ENCODE results near the gene KIRREL1.
A peak's percentile ranks its signal among the peaks of the same experiment; 100 is the strongest.
"Not testable (repeated sequence)": the region's sequence is repeated elsewhere in the genome, so short reads cannot be mapped to it uniquely, and the experiment has no call there.

The KIRREL1 gene

GRCh38 chr1:158112994-158113758 lies 119.7 kb downstream of the KIRREL1 start:
- no peak for DNase-seq

DNA sequence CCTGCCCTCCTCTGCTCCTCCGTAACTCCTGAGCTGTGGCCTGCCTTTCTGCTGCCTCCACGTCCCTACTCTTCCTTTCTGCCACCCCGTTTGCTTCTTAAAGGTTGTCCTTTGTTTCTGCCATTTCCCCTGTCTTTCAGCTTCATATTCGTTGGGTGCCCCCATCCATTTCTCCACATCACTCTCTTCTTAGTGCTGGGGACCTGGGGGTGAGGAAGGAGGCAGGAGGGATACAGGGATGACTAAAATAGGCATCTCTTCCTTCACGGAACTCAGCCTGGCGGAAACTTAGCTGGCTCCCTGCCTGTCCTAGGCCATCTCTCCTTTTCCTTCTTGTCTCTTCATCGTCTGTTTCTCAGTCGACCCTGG lies 120.3 kb downstream of the KIRREL1 start:
- DNase-seq, result no peak

GRCh38 chr1:158115126-158115525 lies 121.7 kb downstream of the KIRREL1 start:
- DNase-seq, result no peak

- DNase-seq, result no peak
Observed at GRCh38 chr1:158116311-158117167, 123.1 kb downstream of the KIRREL1 start.

GRCh38 chr1:158117854-158118704 lies 124.6 kb downstream of the KIRREL1 start:
- peak; percentile 19 for DNase-seq

GRCh38 chr1:158118713-158119402 lies 125.4 kb downstream of the KIRREL1 start:
- DNase-seq, result no peak

DNA sequence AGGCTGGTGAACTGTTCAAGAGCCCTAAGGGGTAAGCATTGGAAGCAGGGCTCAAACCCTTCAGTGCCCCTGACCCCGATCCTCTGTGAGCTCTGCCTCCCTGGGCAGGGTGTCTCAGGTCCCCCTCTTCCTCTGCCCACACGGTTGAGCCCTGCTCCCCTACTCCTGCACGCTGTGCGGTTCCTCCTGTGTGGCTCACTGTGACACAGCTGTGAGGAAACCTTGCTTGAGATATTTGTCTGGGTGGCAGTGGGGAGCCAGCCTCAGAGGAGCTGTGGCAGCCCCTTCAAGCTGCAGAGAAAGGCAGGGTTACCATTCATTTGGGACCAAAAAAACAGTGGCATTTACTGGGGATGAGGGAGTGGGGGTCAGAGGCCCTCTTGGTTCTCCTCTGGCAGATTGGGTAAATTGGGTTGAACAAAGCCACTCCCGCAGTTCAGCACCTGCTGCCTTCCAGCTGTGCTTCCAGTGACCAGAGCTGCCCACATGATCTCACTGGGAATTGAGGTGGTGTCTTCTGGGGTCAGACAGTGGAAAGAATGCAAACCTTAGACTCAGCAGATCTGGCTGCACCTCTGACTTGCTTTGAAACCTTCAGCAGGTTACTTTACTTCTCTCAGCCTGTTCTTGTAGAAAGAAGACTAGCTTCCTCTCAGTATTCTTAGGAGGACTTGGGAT lies 126.7 kb downstream of the KIRREL1 start:
- no peak for DNase-seq

GRCh38 chr1:158121604-158122254 lies 128.3 kb downstream of the KIRREL1 start:
- DNase-seq, result peak; percentile 10

- no peak for DNase-seq
Observed at GRCh38 chr1:158122833-158123388, 129.5 kb downstream of the KIRREL1 start.

GRCh38 chr1:158124034-158124433 lies 130.6 kb downstream of the KIRREL1 start:
- no peak for DNase-seq

DNA sequence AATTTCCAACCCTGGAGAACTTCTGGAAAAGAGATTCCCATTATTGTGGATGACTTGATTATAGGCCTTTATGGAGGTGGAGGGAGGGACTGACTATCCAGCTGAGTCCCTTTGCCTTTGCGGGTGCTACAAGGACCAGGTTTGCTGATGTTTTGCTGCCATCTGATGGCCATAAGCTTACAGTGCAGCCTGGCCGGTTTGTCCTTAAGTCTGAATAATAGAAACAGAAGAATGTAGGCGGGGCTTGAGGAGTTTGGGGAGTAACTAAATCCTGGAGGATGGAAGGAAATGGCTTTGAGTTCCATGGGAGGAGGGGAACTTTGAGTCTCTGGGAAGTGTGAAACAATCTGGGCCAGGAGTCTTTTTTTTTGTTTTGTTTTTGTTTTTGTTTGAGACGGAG lies 131.6 kb downstream of the KIRREL1 start:
- peak; percentile 49 for DNase-seq

DNA sequence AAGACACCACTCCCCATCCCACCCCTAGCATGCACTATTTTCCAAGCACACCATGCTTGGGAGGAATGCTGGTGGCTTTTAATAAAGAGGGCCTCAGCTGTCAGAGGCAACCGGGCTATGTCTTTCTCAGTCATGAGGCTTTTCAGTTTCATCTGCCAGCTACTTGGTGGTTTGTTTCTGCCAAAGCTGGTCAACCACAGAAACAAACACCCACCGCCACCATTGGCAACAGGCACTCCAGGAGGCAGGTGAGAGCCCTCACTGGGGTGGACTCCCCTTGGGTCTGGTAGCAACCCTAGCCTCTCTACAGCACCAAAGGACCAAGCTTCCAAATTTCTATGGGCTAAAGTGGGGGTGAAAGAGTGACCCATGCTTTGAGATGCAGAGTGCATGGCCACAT lies 133.0 kb downstream of the KIRREL1 start:
- DNase-seq, result no peak

DNA sequence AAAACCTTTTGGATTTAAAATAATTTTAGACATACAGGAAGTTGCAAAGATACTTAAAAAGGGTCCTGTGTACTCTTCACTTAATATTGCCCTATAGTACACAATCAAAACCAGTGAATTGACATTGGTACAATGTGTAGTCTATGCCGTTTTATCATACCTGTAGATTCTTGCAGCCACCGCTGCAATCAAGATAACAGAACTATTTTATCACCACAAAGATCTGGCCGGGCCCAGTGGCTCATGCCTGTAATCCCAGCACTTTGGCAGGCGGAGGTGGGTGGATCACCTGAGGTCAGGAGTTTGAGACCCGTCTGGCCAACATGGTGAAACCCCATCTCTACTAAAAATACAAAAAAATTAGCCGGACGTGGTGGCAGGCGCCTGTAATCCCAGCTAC lies 135.1 kb downstream of the KIRREL1 start:
- not testable (repeated sequence) for DNase-seq

GRCh38 chr1:158131217-158131616 lies 137.8 kb downstream of the KIRREL1 start:
- no peak for DNase-seq

DNA sequence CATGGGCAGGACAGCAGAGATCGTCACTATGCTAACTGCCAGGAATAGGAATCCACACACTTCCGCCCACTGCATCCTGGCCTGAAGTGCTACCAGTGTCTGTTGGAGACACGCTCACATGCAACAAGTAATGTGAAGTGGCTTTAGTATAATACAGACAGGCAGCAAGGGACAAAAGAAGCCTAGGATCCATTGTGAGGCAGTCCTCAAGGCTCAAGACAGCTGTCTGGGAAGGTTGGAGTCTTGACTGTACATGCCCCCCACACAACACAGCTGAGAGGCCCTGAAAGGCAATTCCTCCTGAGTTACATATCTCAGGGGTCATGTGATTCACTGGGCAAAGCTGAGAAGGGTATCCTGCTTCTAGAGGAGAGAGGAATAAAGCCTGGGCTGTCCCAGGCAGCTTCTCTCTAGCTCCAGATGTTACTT lies 147.3 kb downstream of the KIRREL1 start:
- no peak for DNase-seq

GRCh38 chr1:158145173-158145719 lies 151.8 kb downstream of the KIRREL1 start:
- no peak for DNase-seq

DNA sequence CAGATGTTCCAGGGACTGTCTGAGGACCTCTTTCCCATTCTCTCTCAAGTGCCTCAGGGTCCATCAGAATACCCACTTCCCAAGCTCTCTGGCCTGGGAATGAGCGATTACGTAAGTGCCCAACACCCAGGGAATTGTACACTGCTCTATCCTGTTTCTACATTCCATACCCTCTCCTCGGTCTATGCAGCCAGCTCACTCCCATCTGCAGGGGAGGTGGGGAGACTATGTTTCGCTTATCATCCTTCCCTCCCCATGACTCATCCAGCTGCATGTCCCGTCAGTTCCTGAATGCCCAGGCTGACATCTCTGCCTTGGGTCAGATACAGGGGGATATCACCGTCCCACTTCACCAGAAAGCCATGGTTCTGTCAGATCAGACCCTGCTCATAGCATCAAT lies 152.7 kb downstream of the KIRREL1 start:
- DNase-seq, result no peak

GRCh38 chr1:158146739-158147138 lies 153.3 kb downstream of the KIRREL1 start:
- DNase-seq, result no peak

GRCh38 chr1:158147401-158147800 lies 154.0 kb downstream of the KIRREL1 start:
- no peak for DNase-seq

DNA sequence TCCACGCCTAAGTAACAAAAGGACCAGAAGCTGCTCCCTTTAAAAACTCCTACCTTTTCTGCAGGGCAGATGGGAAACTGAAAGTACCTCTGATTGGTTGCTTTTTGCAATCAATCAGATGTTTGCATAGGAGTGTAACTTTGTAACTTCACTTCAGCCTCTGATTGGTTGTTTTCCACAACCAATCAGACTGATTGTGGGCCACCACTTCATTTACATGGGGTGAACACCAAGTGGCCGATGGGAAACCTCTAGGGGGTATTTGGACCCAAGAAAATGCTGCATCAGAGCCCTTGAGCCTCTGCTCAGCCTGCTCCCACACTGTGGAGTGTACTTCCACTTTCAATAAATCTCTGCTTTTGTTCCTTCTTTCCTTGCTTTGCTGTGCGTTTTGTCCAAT lies 154.4 kb downstream of the KIRREL1 start:
- DNase-seq, result no peak

DNA sequence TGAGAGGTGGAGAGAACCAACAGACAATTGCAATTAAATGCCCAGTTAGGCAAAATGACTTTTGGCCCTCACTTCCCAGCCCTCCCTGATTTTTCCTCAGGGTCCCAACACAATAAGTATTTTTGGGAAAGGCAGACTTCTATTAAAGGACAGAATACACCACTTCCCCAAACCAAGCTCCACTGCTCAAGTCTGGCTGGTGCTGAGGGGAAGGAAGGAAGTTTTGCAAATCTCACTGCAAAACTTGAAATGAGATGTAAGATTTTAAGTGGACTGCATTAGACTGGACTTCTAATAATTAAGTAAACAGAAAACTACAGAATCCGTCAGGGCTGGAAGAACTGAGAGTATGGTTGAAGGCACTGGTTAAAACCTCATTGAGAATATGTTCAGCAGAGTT lies 155.0 kb downstream of the KIRREL1 start:
- DNase-seq, result no peak

Data from NCI-H774 (cell line).